HG03432 (cell line): Measurements from ENCODE around the gene SLC25A29.

Experiments
- ATAC-seq: cut with Tn5 transposase; IDR thresholded peaks from one replicate; pipeline ENCODE4 v1.9.1; 2021; ENCODE audit warnings: mild to moderate bottlenecking, moderate library complexity; ENCODE audit not compliant: unreplicated experiment

SLC25A29 gene

DNA sequence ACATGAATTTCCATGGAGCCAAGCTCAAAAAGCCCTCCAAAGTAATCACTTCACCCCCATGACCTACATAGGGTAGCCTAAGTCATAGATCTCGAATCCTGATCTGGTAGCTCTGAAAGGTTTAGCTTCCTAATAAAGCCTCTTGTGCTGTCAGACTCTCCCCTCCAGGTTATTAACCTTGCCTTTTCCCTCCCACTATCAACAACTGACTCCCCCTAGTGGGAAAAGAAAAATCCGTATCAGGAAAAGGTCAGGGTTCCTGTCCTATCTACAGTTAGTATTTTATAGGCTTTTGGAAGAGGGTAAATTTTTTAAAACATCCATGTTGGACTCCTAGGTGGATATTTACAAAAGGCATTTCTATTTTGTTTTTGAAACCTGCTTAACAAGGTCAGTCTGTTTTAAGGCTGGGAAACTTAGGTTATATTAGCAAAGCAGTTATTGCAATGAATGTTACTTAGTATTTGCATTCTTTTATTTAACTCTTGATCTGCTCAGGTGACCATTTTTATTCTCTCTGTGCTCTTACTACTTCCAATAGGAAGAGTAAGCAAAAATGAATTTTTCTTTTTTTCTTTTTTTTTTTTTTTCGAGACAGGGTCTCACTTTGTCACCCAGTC is 59.3 kb downstream of the SLC25A29 start:
- no peak for ATAC-seq

DNA sequence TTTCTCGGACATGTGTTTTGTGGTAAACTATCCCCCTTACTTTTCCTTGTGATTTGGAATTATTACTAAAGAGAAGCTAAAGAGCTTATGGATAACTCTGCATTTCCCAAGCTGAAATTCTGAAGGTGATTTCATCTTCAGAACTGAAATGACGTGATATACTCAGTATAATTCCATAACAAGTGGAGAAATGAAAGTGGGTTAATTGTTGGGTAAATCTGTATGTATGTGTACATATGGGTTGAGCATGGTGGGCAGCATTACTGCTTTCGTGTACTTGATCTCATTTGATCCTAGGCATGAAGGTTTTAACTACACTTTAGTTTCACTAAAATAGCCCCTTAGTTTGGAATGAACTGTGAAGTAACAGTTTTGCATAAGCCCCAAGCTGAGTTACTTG is 63.2 kb downstream of the SLC25A29 start:
- no peak for ATAC-seq

DNA sequence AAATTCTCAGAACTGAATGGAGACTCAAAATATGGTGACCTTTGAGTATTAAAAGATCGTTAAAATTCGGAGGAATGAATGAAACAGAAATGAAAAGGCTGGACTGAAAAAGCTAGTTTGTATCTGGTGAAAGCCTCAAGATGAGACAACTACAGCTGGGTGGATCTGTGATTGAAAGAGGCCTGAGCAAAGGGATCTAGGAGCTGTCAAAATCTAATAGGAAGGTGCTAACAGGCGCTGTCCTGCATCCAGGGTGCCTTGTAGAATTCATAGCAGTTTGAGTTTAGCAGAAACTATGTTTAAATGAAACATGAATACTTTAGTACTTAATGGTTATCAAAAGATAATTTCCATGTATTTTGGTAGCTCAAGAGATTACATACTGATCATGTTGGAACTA is 65.0 kb downstream of the SLC25A29 start:
- no peak for ATAC-seq
